Measurements from ENCODE around the gene EVPLL. TPM values are rescaled to one million over a fixed set of nuclear protein-coding genes. Genes with fewer than 3 reads are reported as not detected.
"Not testable (repeated sequence)": the region's sequence is repeated elsewhere in the genome, so short reads cannot be mapped to it uniquely, and the experiment has no call there.

The EVPLL gene
- total RNA-seq, 1 donor from 2014 or later: not detected

DNA sequence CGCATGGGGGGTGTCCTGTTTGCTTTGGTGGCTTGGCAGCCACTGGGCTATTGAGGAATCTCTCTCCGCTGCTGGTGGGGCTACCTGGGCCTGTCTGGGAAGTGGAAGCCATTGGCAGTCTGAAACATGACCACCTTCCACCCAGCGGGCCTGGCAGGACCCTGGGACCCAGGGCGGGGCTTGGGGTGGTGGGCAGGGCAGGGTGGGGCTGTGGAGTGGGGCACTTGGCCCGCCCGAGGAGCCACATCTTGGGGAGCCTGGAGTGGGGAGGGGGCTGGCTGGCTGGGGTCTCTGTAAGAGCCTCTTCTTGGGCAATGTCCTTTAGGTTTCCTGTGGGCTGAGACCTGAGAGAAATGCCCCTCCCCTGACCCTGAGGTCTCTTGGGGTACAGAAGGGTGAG lies 48.0 kb downstream of the EVPLL start:
- DNase-seq: not testable (repeated sequence)

- not testable (repeated sequence) for DNase-seq
Observed at GRCh38 chr17:18426639-18427038, 49.1 kb downstream of the EVPLL start.

DNA sequence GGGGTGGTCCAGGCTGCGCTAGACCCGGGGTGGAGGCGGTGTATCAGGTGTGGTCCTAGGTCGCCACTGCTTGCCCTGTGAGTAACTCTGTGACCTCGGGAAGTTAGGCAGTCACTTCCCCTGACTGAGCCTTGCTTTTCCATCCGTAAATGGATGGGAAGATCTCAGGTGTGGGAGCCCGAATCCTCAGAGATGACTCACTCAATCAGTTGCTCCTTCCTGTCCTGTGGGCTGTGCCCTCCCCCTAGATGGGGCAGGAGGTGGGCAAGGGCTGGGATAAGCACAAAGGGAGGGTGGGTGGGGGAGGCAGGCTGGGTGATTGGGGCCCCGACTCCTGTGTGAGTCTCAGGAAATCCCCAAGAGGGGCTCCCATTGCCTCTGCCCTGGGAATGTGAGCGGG lies 54.6 kb downstream of the EVPLL start:
- not testable (repeated sequence) for DNase-seq

Small RNA genes within 50 kb of the gene (small RNA-seq; reads per million reads assigned to genes)
- gene AL353997.5 (not detected), gene YWHAEP2 (not detected)

Other genes starting within 250 kb of the EVPLL start
- 79.7 TPM for gene ALKBH5, start 193.9 kb upstream of the EVPLL start, total RNA-seq
- 34.0 TPM for gene LLGL1, start 152.1 kb upstream of the EVPLL start, total RNA-seq
- gene FLII, start 119.0 kb upstream of the EVPLL start, total RNA-seq: 49.6 TPM
- 29.2 TPM for gene MIEF2, start 117.1 kb upstream of the EVPLL start, total RNA-seq
- 38.7 TPM for gene TOP3A, start 62.8 kb upstream of the EVPLL start, total RNA-seq
- gene SMCR8, start 62.5 kb upstream of the EVPLL start, total RNA-seq: 11.4 TPM
- gene SHMT1, start 14.2 kb upstream of the EVPLL start, total RNA-seq: 3.9 TPM
- gene LGALS9C, start 99.0 kb downstream of the EVPLL start, total RNA-seq: not detected

All from occipital lobe (tissue), 3 donors.